NB4 (cell line): Measurements from ENCODE around the gene TIFAB.

Source experiments
- DNase-seq: peaks from one replicate; pipeline ENCODE4 v3.0.0; 2010; ENCODE audit warnings: low read depth
- H3K4me3 ChIP-seq: one replicate; pipeline ENCODE4 v1.5.1; 2011; ENCODE audit warnings: mild to moderate bottlenecking, low read depth, low read length, moderate library complexity
- MYC ChIP-seq: IDR thresholded peaks from 2 replicates; pipeline ENCODE4 v1.6.1; 2011; ENCODE audit warnings: low read depth, low read length
- POLR2A ChIP-seq: IDR thresholded peaks from 2 replicates; pipeline ENCODE4 v1.6.1; 2011; ENCODE audit warnings: mild to moderate bottlenecking; ENCODE audit not compliant: insufficient read length; ENCODE audit errors: extremely low read depth
- TF ChIP-seq, protein P1 (sequence below): IDR thresholded peaks from one replicate; pipeline ENCODE4 v1.5.1; 2012; ENCODE audit warnings: low read depth, low read length
- TF ChIP-seq, protein P2 (sequence below): IDR thresholded peaks from 2 replicates; pipeline ENCODE4 v1.6.1; 2011; ENCODE audit warnings: low read depth, low read length

TIFAB gene

GRCh38 chr5:135423846-135424168, 28.3 kb downstream of the TIFAB start:
- DNase-seq, result no peak
- no peak overlapping the region for H3K4me3 ChIP-seq

DNA sequence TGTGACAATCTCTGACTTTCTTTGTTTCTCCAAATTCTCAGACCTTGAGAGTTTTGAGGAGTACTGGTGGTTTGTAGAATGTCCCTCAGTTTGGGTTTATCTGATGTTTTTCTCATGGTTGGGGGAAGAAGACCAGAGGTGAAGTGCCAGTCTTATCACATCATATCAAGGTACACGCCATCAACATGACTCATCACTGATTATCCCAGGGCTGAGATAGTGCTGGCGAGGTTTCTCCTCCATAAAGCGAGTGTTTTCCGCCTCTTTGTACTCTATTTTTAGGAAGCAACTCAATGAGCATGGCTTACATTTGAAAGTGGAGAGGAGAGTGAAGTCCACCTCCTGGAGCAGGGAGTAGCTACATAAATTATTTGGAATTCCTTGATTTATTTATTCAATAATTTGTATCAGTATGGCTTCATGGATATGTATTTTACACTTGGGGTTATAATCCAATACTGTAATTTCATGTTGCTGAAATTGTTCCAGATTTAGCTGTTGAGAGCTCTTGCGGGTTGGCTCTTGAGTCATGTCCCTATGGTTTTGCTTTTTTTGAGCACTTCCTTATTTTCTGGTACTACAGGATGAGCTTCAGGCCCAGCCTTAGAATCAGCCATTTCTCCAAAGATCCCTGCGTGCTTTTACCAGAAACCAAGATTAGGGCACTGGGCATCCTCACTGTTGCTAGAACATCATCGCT, 28.9 kb downstream of the TIFAB start:
- TF ChIP-seq POLR2A, result no peak
- peak; percentile 30; the same call in 1 of the 2 replicates for TF ChIP-seq MYC

More at GRCh38 chr5:135423846-135424168, 28.3 kb downstream of the TIFAB start:
- no peak for TF ChIP-seq MYC
- TF ChIP-seq POLR2A, result no peak
- TF ChIP-seq, protein P1, sequence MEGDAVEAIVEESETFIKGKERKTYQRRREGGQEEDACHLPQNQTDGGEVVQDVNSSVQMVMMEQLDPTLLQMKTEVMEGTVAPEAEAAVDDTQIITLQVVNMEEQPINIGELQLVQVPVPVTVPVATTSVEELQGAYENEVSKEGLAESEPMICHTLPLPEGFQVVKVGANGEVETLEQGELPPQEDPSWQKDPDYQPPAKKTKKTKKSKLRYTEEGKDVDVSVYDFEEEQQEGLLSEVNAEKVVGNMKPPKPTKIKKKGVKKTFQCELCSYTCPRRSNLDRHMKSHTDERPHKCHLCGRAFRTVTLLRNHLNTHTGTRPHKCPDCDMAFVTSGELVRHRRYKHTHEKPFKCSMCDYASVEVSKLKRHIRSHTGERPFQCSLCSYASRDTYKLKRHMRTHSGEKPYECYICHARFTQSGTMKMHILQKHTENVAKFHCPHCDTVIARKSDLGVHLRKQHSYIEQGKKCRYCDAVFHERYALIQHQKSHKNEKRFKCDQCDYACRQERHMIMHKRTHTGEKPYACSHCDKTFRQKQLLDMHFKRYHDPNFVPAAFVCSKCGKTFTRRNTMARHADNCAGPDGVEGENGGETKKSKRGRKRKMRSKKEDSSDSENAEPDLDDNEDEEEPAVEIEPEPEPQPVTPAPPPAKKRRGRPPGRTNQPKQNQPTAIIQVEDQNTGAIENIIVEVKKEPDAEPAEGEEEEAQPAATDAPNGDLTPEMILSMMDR, result no peak
- TF ChIP-seq, protein P2, sequence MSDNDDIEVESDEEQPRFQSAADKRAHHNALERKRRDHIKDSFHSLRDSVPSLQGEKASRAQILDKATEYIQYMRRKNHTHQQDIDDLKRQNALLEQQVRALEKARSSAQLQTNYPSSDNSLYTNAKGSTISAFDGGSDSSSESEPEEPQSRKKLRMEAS, result no peak

DNA sequence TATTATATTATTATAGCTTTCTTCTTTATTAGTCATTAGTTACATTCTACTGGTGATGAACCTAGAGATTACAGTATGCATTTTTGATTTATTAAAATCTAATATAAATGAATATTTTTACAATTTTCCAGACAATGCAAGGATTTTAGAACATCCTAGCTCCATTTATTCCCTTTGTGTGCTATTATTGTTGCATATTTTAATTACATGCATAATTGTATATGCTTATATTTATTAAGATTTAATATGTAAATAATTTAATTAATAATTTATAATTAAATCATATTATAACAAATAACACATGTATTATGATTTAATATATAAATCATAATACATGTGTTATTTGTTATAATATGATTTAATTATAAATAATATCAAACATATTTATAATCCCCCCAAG, 29.7 kb downstream of the TIFAB start:
- DNase-seq, result no peak
- TF ChIP-seq, protein P2, result no peak
- TF ChIP-seq MYC (no peak), POLR2A (no peak)
- TF ChIP-seq, protein P1, result no peak
- H3K4me3 ChIP-seq, result no peak overlapping the region

More for the DNA sequence above, 28.9 kb downstream of the TIFAB start:
- H3K4me3 ChIP-seq, result peak overlapping the region; percentile 34
- DNase-seq, result peak; percentile 84

DNA sequence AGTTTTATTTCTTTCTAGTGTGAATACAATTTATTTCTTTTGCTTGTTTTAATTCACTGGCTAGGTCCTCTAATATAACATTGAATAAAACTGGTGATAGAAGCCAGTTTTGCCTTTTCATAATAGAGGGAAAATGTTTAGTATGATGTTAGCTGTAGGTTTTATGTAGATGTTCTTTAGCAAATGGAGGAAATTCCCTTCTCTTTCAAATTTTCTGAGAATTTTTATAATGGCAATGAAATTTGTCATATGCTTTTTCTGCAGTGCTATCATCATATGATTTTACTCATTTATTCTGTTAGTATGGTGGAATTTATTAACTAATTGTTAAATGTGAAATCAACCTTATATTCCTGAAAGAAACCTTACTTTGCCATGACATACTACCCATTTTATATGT, 35.1 kb downstream of the TIFAB start:
- TF ChIP-seq, protein P1, result no peak
- TF ChIP-seq, protein P2, result no peak
- TF ChIP-seq MYC, result no peak
- no peak for TF ChIP-seq POLR2A
- DNase-seq, result no peak

DNA sequence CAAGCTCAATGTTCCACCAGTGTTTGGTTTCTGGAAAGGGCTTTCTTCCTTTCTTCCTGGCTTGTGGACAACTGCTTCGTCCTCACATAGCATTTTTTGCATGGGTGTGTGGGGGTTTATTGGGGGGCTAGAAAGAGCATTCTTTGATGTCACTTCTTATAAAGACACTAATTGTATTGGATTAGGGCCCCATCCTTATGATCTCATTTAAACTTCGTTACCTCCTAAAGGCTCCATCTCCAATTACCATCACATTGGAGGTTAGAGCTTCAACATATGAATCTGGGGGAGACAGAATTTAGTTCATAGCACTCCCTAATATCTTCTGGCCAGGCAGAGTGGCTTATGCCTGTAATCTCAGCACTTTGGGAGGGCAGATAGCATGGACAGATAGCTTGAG, 47.1 kb downstream of the TIFAB start:
- TF ChIP-seq POLR2A (no peak), MYC (no peak)
- TF ChIP-seq, protein P1, result no peak
- TF ChIP-seq, protein P2, result no peak
- H3K4me3 ChIP-seq, result no peak overlapping the region
- no peak for DNase-seq

More for the DNA sequence above, 35.1 kb downstream of the TIFAB start:
- H3K4me3 ChIP-seq, result no peak overlapping the region

- TF ChIP-seq, protein P1, result no peak
- DNase-seq, result no peak
- H3K4me3 ChIP-seq, result no peak overlapping the region
Measured at GRCh38 chr5:135402031-135402430, 50.1 kb downstream of the TIFAB start.
